ENCODE data around the gene OPRM1. TPM values are rescaled to one million over a fixed set of nuclear protein-coding genes. Genes with fewer than 3 reads are reported as not detected.
"Not testable (repeated sequence)": the region's sequence is repeated elsewhere in the genome, so short reads cannot be mapped to it uniquely, and the experiment has no call there.

The OPRM1 gene
- total RNA-seq, 3 donors from 2014 or later, result not detected

GRCh38 chr6:154238831-154239230 is 199.8 kb downstream of the OPRM1 start:
- Mint-ChIP-seq H3K4me1 (ENCODE audit: low read depth) (peaks cover 77% of the 10 kb centered on the region), H3K4me3 (peak overlapping the region; percentile 19), H3K27me3 (ENCODE audit: low read depth) (no peaks in the 10 kb centered on the region), H3K9me3 (peaks cover 7% of the 10 kb centered on the region), H3K36me3 (ENCODE audit: insufficient read depth) (peaks cover 11% of the 10 kb centered on the region)
- DNase-seq, result no peak
- no peak for ATAC-seq

DNA sequence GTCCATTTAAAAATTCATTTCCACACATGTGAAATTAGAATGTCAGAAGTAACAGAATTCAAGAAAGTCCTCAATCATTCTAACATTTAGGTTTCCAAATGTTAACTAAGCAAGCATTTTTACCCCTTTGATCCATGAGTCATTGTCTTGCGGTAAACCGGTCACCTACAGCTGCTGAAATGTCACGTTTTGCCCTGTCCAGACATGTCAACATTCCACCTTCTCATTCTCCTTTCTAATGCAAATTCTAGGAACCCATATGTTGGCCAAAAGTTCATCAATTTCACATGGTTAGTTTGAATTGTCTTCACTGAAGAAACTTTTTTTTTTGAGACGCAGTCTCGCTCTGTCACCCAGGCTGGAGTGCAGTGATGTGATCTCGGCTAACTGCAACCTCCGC is 200.4 kb downstream of the OPRM1 start:
- Mint-ChIP-seq H3K4me3 (peak overlapping the region; percentile 19), H3K4me1 (ENCODE audit: low read depth) (peaks cover 77% of the 10 kb centered on the region), H3K36me3 (ENCODE audit: insufficient read depth) (peaks cover 11% of the 10 kb centered on the region), H3K9me3 (peaks cover 7% of the 10 kb centered on the region), H3K27me3 (ENCODE audit: low read depth) (no peaks in the 10 kb centered on the region)
- no peak for DNase-seq
- ATAC-seq, result peak; percentile 55 to 67

DNA sequence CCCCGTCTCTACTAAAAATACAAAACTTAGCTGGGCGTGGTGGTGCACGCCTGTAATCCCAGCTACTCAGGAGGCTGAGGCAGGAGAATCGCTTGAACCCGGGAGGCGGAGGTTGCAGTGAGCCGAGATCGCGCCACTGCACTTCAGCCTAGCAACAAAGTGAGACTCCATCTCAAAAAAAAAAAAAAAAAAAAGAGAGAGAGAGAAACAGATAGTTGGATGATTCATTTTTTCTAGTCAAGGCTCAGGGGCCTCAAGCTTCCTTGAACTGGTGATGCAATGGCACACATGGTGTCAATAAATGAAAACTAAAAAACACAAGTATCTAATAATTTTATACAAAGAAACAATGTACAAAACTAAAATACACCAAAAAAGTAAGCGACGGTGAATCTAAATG is 202.0 kb downstream of the OPRM1 start:
- H3K36me3 Mint-ChIP-seq (ENCODE audit: insufficient read depth), result peaks cover 11% of the 10 kb centered on the region
- ATAC-seq, result peak; percentile 28 to 42

DNA sequence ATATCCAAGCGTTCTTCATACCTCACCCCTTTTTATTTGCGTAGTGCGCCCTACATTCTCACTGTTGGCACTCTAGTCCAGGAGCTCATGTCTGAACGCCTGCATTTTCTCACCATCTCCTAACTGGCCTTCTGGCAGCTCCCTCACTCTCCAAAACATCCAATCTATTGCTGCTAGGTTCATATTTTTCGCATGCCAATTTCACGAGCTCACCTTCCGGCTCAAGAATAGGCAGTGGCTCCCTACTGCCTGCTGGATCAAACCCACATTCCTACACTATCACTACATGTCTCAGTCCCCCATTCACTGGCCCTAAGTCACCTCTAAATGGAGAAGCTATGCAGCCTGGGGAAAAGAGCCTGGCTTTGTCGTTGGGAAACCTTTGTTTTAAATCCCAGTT is 202.5 kb downstream of the OPRM1 start:
- peaks cover 7% of the 10 kb centered on the region for H3K9me3 Mint-ChIP-seq
- ATAC-seq (no peak), DNase-seq (no peak)
- H3K27me3 Mint-ChIP-seq (ENCODE audit: low read depth), result no peaks in the 10 kb centered on the region
- peak overlapping the region; percentile 56 for H3K4me3 Mint-ChIP-seq
- H3K36me3 Mint-ChIP-seq (ENCODE audit: insufficient read depth), result peaks cover 11% of the 10 kb centered on the region
- H3K4me1 Mint-ChIP-seq (ENCODE audit: low read depth), result peaks cover 79% of the 10 kb centered on the region

More for the DNA sequence above, 202.0 kb downstream of the OPRM1 start:
- Mint-ChIP-seq H3K4me1 (ENCODE audit: low read depth) (peaks cover 79% of the 10 kb centered on the region), H3K4me3 (peak overlapping the region; percentile 20)
- H3K9me3 Mint-ChIP-seq; H3K27me3 Mint-ChIP-seq (ENCODE audit: low read depth): not testable (repeated sequence)
- DNase-seq, result peak; percentile 27

DNA sequence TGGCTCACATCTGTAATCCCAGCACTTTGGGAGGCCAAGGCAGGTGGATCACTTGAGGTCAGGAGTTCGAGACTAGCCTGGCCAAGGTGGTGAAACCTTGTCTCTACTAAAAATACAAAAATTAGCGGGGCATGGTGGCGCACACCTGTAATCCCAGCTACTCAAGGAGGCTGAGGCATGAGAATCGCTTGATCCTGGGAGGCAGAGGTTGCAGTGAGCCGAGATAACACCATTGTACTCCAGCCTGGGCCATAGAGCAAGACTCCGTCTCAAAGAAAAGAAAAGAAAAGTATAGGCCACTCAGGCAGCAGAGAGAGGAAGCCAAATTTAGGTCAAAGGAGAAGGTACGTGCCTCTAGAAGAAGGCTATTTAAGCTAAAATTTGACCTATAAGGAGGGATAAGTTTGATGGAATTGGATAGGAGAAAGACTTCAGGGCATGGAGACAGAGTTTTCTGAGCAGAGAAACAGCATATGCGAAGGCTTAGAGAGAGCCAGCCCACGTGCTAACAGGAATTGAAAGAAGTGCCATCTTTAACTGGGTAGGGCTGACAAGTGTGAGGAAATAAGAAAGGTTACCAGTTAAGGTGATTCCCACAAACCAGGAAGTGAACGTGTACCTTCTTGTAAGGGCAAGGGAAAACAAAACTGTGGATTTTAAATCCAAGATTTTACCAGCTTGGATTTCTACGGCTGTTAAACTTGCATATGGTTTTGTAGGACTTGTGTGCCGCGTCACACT is 203.7 kb downstream of the OPRM1 start:
- H3K36me3 Mint-ChIP-seq (ENCODE audit: insufficient read depth), result peaks cover 11% of the 10 kb centered on the region
- H3K9me3 Mint-ChIP-seq, result peaks cover 7% of the 10 kb centered on the region
- no peaks in the 10 kb centered on the region for H3K27me3 Mint-ChIP-seq (ENCODE audit: low read depth)
- peaks cover 78% of the 10 kb centered on the region for H3K4me1 Mint-ChIP-seq (ENCODE audit: low read depth)
- H3K4me3 Mint-ChIP-seq, result peak overlapping the region; percentile 11
- ATAC-seq, result no peak
- no peak for DNase-seq

DNA sequence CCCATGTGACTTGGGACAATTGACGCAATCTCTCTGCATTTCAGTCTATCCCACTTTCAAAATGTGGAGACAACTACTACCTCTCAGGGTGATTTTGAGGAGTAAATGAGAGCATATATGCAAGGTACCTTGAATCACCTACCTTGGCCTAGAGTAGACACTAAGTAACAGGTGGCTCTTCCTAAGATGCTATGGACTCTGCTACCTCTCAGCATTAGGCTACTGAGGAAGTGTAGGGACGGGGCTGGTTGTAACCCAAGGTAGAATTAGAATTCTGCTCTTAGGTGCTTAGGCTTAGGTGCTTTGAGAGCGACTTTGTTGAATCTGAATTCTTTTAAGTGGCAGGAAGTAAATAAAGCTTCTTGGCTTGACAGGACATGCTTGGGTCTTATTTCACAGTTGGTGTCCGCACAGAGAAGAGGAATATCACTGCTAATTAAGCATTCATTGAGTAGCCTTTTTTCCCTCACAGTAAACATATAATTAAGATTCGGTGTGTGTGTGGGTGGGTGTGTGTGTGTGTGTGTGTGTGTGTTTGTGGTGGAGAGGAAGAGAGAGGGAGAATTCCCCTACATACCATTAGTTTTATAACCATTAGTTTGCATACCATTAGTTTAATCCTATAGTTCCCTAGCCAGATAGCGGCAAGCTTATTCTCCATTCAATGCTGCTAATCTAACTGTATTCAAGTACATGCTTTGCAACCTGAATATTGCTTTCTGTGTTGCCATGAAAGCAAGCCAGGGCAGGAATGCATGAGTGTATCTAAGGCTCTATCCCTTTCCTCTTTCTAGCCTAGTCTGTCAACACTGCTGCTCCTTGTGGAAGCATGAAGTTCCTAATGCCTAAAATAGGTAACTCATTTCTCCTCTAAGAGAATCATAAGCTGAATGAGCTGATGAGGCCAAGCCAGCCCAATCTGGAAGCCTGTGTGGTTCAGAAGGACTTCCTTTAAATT is 205.0 kb downstream of the OPRM1 start:
- no peak for ATAC-seq
- peak; percentile 25 for DNase-seq
- Mint-ChIP-seq H3K27me3 (ENCODE audit: low read depth) (no peaks in the 10 kb centered on the region), H3K4me1 (ENCODE audit: low read depth) (peaks cover 84% of the 10 kb centered on the region), H3K36me3 (ENCODE audit: insufficient read depth) (peaks cover 11% of the 10 kb centered on the region), H3K9me3 (peaks cover 7% of the 10 kb centered on the region), H3K4me3 (peak overlapping the region; percentile 94)

DNA sequence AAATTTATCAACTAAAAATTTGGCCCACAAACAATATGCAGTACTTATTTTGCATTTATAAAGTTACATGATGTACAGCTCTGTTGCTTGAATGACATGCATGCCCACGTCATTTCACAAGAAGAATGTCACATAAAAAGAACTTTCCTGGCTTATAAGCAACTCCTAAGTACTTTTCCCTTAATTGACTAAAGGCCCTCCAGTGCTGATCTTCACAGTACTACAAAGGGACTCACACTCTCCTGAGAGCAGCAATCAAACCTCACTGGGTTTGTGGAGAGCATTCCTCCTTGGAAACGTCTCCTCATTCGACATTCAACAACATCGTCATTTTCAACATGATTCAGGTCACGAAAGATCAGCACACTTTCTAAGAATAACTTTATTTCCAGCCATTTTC is 206.5 kb downstream of the OPRM1 start:
- peaks cover 11% of the 10 kb centered on the region for H3K36me3 Mint-ChIP-seq (ENCODE audit: insufficient read depth)
- no peak for ATAC-seq

DNA sequence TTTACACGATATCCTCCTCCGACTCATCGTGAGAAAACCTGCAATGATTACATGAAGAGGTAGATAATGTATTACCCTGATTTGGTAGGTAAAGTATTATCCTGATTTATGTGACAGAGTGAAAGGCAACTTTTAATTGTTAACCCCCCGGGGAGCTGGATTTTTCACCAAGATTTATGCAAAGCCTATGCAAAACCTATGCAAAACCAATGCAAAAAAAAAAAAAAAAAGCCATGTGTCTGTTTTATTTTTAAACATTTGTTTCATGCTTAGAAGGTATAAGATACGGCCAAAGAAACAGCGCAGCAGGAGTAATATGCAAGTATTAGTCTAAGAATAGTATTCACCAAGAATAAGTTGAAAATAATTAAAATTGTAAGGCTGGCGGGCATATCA is 207.7 kb downstream of the OPRM1 start:
- Mint-ChIP-seq H3K4me3 (peak overlapping the region; percentile 94), H3K4me1 (ENCODE audit: low read depth) (peaks cover 86% of the 10 kb centered on the region), H3K36me3 (ENCODE audit: insufficient read depth) (peaks cover 11% of the 10 kb centered on the region), H3K27me3 (ENCODE audit: low read depth) (no peaks in the 10 kb centered on the region), H3K9me3 (peaks cover 7% of the 10 kb centered on the region)
- no peak for ATAC-seq
- no peak for DNase-seq

More for the DNA sequence above, 206.5 kb downstream of the OPRM1 start:
- DNase-seq, result no peak
- Mint-ChIP-seq H3K9me3 (peaks cover 7% of the 10 kb centered on the region), H3K4me1 (ENCODE audit: low read depth) (peaks cover 85% of the 10 kb centered on the region), H3K27me3 (ENCODE audit: low read depth) (no peaks in the 10 kb centered on the region), H3K4me3 (peak overlapping the region; percentile 94)

- H3K27me3 Mint-ChIP-seq (ENCODE audit: low read depth), result no peaks in the 10 kb centered on the region
- ATAC-seq, result peak; percentile 43 to 47
- peaks cover 7% of the 10 kb centered on the region for H3K9me3 Mint-ChIP-seq
- H3K4me1 Mint-ChIP-seq (ENCODE audit: low read depth), result peaks cover 87% of the 10 kb centered on the region
- no peak for DNase-seq
- peak overlapping the region; percentile 94 for H3K4me3 Mint-ChIP-seq
- H3K36me3 Mint-ChIP-seq (ENCODE audit: insufficient read depth), result peaks cover 11% of the 10 kb centered on the region
These were observed 208.2 kb downstream of the OPRM1 start for GRCh38 chr6:154247119-154247861.

GRCh38 chr6:154249499-154250298 is 210.7 kb downstream of the OPRM1 start:
- DNase-seq (no peak), ATAC-seq (peak; percentile 55 to 62)
- peaks cover 7% of the 10 kb centered on the region for H3K9me3 Mint-ChIP-seq
- no peaks in the 10 kb centered on the region for H3K36me3 Mint-ChIP-seq (ENCODE audit: insufficient read depth)
- H3K27me3 Mint-ChIP-seq (ENCODE audit: low read depth), result no peaks in the 10 kb centered on the region
- H3K4me3 Mint-ChIP-seq, result peak overlapping the region; percentile 70
- H3K4me1 Mint-ChIP-seq (ENCODE audit: low read depth), result peaks cover 74% of the 10 kb centered on the region

DNA sequence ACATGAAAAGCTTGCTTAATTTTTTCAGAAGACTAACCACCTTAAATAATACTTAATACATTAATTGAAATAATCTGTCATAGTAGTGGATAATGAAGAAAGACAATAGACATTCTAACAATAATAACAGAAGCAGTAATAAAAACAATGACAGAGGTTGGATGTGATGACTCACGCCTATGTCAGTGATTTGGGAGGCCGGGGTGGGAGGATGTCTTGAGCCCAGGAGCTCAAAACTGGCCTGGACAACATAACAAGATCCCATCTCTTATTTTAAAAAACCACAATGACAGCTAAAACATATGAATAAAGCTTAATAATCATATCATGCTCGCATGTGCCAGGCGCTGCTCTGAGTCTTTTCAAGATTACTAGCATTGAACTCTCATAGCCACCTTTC is 212.1 kb downstream of the OPRM1 start:
- peaks cover 65% of the 10 kb centered on the region for H3K4me1 Mint-ChIP-seq (ENCODE audit: low read depth)
- H3K27me3 Mint-ChIP-seq (ENCODE audit: low read depth), result no peaks in the 10 kb centered on the region
- peaks cover 5% of the 10 kb centered on the region for H3K36me3 Mint-ChIP-seq (ENCODE audit: insufficient read depth)
- H3K9me3 Mint-ChIP-seq, result peaks cover 17% of the 10 kb centered on the region
- H3K4me3 Mint-ChIP-seq, result no peak overlapping the region
- no peak for DNase-seq
- ATAC-seq, result no peak

GRCh38 chr6:154252678-154253077 is 213.6 kb downstream of the OPRM1 start:
- ATAC-seq (no peak), DNase-seq (no peak)
- peaks cover 61% of the 10 kb centered on the region for H3K4me1 Mint-ChIP-seq (ENCODE audit: low read depth)
- peaks cover 5% of the 10 kb centered on the region for H3K36me3 Mint-ChIP-seq (ENCODE audit: insufficient read depth)
- H3K9me3 Mint-ChIP-seq, result peaks cover 20% of the 10 kb centered on the region
- H3K4me3 Mint-ChIP-seq, result no peak overlapping the region
- no peaks in the 10 kb centered on the region for H3K27me3 Mint-ChIP-seq (ENCODE audit: low read depth)

DNA sequence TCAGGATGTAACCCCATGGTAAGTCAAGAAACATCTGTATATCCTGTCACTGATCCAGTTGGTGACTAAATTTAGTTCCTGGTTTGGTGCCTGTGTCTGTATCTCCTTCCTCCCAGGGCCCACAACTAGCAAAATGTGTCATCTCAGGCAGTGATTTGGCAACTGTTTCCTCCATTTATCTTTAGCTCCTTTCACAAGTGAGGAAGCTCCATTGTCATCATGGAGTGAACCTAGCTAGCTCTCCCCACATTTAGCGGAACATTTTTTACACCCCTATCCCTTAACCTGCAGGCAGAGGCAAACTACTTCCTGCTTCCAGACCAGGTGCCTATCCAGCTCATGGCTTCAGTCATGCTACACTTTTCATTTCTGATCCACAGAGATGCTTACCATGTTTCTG is 218.0 kb downstream of the OPRM1 start:
- peaks cover 5% of the 10 kb centered on the region for H3K36me3 Mint-ChIP-seq (ENCODE audit: insufficient read depth)
- peaks cover 35% of the 10 kb centered on the region for H3K4me1 Mint-ChIP-seq (ENCODE audit: low read depth)
- no peaks in the 10 kb centered on the region for H3K27me3 Mint-ChIP-seq (ENCODE audit: low read depth)
- no peak for DNase-seq
- peaks cover 20% of the 10 kb centered on the region for H3K9me3 Mint-ChIP-seq
- no peak overlapping the region for H3K4me3 Mint-ChIP-seq
- no peak for ATAC-seq
